ENCODE data around the gene IL10RB. TPM values are rescaled to one million over a fixed set of nuclear protein-coding genes. Genes with fewer than 3 reads are reported as not detected.

IL10RB gene
- total and polyA plus RNA-seq, 2 of the 4 experiments (the other 2 are of a cell fraction), result 20.1 to 45.2 TPM

DNA sequence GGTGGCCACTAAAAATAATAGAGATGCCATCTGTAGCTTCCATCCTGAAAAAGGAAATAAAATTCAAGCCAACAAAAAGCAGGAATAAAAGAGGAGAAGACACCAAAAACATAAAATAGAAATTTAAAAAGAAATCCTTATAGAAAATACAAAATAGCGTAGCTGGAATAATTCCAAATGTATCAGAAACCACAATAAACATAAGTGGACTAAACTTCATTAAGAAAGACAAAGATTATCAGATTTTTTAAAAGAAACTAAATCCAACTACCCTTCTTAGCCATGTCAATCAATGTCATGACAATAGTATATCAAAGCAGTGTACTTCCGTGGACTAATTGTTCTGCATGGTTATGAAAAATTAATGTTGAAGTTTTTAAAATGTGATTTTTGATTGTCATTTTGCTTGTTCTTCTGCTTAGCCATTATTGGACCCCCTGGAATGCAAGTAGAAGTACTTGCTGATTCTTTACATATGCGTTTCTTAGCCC lies 13.2 kb downstream of the IL10RB start:
- H3K18ac ChIP-seq (ENCODE audit: low read depth, low read length), result no peak overlapping the region
- H2BK120ac ChIP-seq (ENCODE audit: low read depth, low read length), result no peak overlapping the region
- no peak overlapping the region for H2BK20ac ChIP-seq (ENCODE audit: low read depth, low read length)
- 100% methylated on average over 1 of the region's 3 CpGs; no CpG with 5 or more reads in 1 of the 2 experiments for WGBS, 2 experiments (ENCODE audit: extremely low coverage in 2 of 2, insufficient read length in 1 of 2)
- H2BK5ac ChIP-seq (ENCODE audit: low read depth, low read length, poor library complexity, severe bottlenecking), result no peak overlapping the region
- no peaks in the 10 kb centered on the region for H3K4me1 ChIP-seq (ENCODE audit: control insufficient read depth, insufficient read depth, low read length)
- no peak overlapping the region for H2AK9ac ChIP-seq (replicated peaks; ENCODE audit: low read depth, low read length, poor library complexity)
- ChIA-PET CTCF (no interaction called here), POLR2A (ENCODE audit: unreplicated experiment) (interaction anchor here (1.1 kb wide), 1 partner anchor 13 kb away, joined by 4 read pairs; the partner anchor contains the start of gene IL10RB)
- H3K4me3 ChIP-seq (ENCODE audit: insufficient read depth, low read depth, low read length), result no peak overlapping the region
- no peak overlapping the region for H2AFZ ChIP-seq (replicated peaks; ENCODE audit: low read length, poor library complexity)
- DNase-seq (no peak), ATAC-seq (ENCODE audit: low read depth) (no peak)
- H3K27ac ChIP-seq (ENCODE audit: insufficient read depth, low read length), result no peak overlapping the region
- TF ChIP-seq MAFK (IDR thresholded peaks at IDR 0.05; ENCODE audit: low read depth, low read length) (no peak), NFE2L2 (IDR thresholded peaks at IDR 0.05; ENCODE audit: low read depth, low read length) (no peak), MXI1 (IDR thresholded peaks at IDR 0.05; ENCODE audit: borderline replicate concordance, low read depth, low read length) (no peak), MAZ (IDR thresholded peaks at IDR 0.05; ENCODE audit: borderline replicate concordance, low read depth, low read length) (no peak), RAD21 (IDR thresholded peaks at IDR 0.05; ENCODE audit: low read length) (no peak), RFX5 (IDR thresholded peaks at IDR 0.05; ENCODE audit: low read depth, low read length) (no peak), POLR2A (IDR thresholded peaks at IDR 0.05; ENCODE audit: low read depth, low read length) (no peak), SMC3 (IDR thresholded peaks at IDR 0.05; ENCODE audit: low read depth, low read length) (no peak), CHD1 (IDR thresholded peaks at IDR 0.05; ENCODE audit: low read depth, low read length) (no peak), RCOR1 (IDR thresholded peaks at IDR 0.05; ENCODE audit: insufficient replicate concordance, low read length) (no peak), CEBPB (IDR thresholded peaks at IDR 0.05; ENCODE audit: low read depth, low read length) (no peak), BHLHE40 (IDR thresholded peaks at IDR 0.05; ENCODE audit: low read depth, low read length) (no peak), FOS (IDR thresholded peaks at IDR 0.05; ENCODE audit: low read depth, low read length) (no peak)
- TF ChIP-seq, protein P1, sequence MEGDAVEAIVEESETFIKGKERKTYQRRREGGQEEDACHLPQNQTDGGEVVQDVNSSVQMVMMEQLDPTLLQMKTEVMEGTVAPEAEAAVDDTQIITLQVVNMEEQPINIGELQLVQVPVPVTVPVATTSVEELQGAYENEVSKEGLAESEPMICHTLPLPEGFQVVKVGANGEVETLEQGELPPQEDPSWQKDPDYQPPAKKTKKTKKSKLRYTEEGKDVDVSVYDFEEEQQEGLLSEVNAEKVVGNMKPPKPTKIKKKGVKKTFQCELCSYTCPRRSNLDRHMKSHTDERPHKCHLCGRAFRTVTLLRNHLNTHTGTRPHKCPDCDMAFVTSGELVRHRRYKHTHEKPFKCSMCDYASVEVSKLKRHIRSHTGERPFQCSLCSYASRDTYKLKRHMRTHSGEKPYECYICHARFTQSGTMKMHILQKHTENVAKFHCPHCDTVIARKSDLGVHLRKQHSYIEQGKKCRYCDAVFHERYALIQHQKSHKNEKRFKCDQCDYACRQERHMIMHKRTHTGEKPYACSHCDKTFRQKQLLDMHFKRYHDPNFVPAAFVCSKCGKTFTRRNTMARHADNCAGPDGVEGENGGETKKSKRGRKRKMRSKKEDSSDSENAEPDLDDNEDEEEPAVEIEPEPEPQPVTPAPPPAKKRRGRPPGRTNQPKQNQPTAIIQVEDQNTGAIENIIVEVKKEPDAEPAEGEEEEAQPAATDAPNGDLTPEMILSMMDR (conservative IDR thresholded peaks at IDR 0.05; ENCODE audit: low read depth, low read length), result no peak
- TF ChIP-seq, protein P2, sequence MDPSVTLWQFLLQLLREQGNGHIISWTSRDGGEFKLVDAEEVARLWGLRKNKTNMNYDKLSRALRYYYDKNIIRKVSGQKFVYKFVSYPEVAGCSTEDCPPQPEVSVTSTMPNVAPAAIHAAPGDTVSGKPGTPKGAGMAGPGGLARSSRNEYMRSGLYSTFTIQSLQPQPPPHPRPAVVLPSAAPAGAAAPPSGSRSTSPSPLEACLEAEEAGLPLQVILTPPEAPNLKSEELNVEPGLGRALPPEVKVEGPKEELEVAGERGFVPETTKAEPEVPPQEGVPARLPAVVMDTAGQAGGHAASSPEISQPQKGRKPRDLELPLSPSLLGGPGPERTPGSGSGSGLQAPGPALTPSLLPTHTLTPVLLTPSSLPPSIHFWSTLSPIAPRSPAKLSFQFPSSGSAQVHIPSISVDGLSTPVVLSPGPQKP (IDR thresholded peaks at IDR 0.05; ENCODE audit: borderline replicate concordance, low read depth, low read length), result no peak
- TF ChIP-seq, protein P3, sequence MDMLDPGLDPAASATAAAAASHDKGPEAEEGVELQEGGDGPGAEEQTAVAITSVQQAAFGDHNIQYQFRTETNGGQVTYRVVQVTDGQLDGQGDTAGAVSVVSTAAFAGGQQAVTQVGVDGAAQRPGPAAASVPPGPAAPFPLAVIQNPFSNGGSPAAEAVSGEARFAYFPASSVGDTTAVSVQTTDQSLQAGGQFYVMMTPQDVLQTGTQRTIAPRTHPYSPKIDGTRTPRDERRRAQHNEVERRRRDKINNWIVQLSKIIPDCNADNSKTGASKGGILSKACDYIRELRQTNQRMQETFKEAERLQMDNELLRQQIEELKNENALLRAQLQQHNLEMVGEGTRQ (IDR thresholded peaks at IDR 0.05; ENCODE audit: low read depth, low read length), result no peak
- dilution Hi-C loops (cut with HindIII; ENCODE audit: low sequenced_read_pairs, unreplicated experiment), result no loop called here
- H3K4ac ChIP-seq (ENCODE audit: low read depth, low read length), result no peak overlapping the region
- H2BK15ac ChIP-seq (ENCODE audit: low read depth, low read length), result no peak overlapping the region
- H3K14ac ChIP-seq (replicated peaks; ENCODE audit: low read depth, low read length), result no peak overlapping the region
- H3K56ac ChIP-seq (ENCODE audit: extremely low read depth, insufficient read depth, low read length), result no peak overlapping the region
- no peak overlapping the region for H2AK5ac ChIP-seq (ENCODE audit: low read depth, low read length)
- peaks cover 22% of the 10 kb centered on the region for H3K36me3 ChIP-seq (ENCODE audit: control insufficient read depth, insufficient read depth, low read length)
- intact Hi-C loops (cut with micrococcal nuclease), result no loop called here
- no peak overlapping the region for H4K8ac ChIP-seq (ENCODE audit: low read depth in 2 of 2, low read length in 2 of 2)
- no peak overlapping the region for H3K9ac ChIP-seq (ENCODE audit: low read depth, low read length)
- in situ Hi-C loops (cut with MboI; ENCODE audit: low sequenced_read_pairs), result no loop called here
- peaks cover 5% of the 10 kb centered on the region for H3K9me3 ChIP-seq (ENCODE audit: control insufficient read depth, insufficient read depth, low read length)
- H4K20me1 ChIP-seq (ENCODE audit: insufficient read depth, low read length), result no peaks in the 10 kb centered on the region
- H3K23ac ChIP-seq (ENCODE audit: low read depth, low read length), result no peak overlapping the region
- H3K27me3 ChIP-seq (ENCODE audit: control insufficient read depth, insufficient read depth, low read length), result no peaks in the 10 kb centered on the region
- H3K79me1 ChIP-seq (ENCODE audit: low read depth in 1 of 2, low read length in 2 of 2), result no peaks in the 10 kb centered on the region
- no peak overlapping the region for H3K4me2 ChIP-seq (ENCODE audit: low read depth, low read length)
- no peak overlapping the region for H4K5ac ChIP-seq (ENCODE audit: low read depth, low read length)
- BruUV-seq (replicated peaks), result no TSS peak
- H4K91ac ChIP-seq (ENCODE audit: insufficient read depth, low read depth, low read length), result no peak overlapping the region
- H3K9me1 ChIP-seq (ENCODE audit: insufficient read depth, low read length), result peaks cover 3% of the 10 kb centered on the region; the same call in 1 of the 2 replicates

Measured in IMR-90 (cell line).